ENCODE measurements around the gene DYNLT4. TPM values are rescaled to one million over a fixed set of nuclear protein-coding genes. Genes with fewer than 3 reads are reported as not detected.
"Not testable (repeated sequence)": the region's sequence is repeated elsewhere in the genome, so short reads cannot be mapped to it uniquely, and the experiment has no call there.

The DYNLT4 gene
- total RNA-seq, 2 experiments from 2014 or later: 1.8 to 2.3 TPM

GRCh38 chr1:44817771-44818495, 10.8 kb upstream of the DYNLT4 start:
- peaks cover 61% of the 10 kb centered on the region for H3K4me1 Mint-ChIP-seq (ENCODE audit: low read depth)
- peaks cover 17% of the 10 kb centered on the region for H3K36me3 Mint-ChIP-seq (ENCODE audit: low read depth)
- peak overlapping the region; percentile 92 for H3K4me3 Mint-ChIP-seq
- ATAC-seq: no peak
- ChIA-PET CTCF (interaction anchor here (1.0 to 4.8 kb wide), 8 partner anchors 8 to 96 kb away, joined by 3 to 46 read pairs (median 6); partner anchors contain the start of genes DYNLT4, PLK3 and RNU5D-1), POLR2A (interaction anchor here (0.5 to 16.3 kb wide), 5 partner anchors 14 to 194 kb away, joined by 3 to 713 read pairs (median 44); partner anchors contain the start of genes BTBD19, DYNLT4, PLK3 and RNU5D-1)
- H3K27ac Mint-ChIP-seq: peak overlapping the region; percentile 66
- DNase-seq: no peak
- H3K9me3 Mint-ChIP-seq (ENCODE audit: insufficient read depth): no peaks in the 10 kb centered on the region
- H3K27me3 Mint-ChIP-seq (ENCODE audit: low read depth): no peaks in the 10 kb centered on the region

- POLR2A ChIA-PET: interaction anchor here (0.5 to 16.3 kb wide), 5 partner anchors 13 to 195 kb away, joined by 3 to 713 read pairs (median 3); partner anchors contain the start of genes BTBD19, DYNLT4, PLK3 and RNU5D-1
- H3K4me3 Mint-ChIP-seq: peak overlapping the region; percentile 16
- ATAC-seq: no peak
- H3K4me1 Mint-ChIP-seq (ENCODE audit: low read depth): peaks cover 61% of the 10 kb centered on the region
- H3K9me3 Mint-ChIP-seq (ENCODE audit: insufficient read depth): no peaks in the 10 kb centered on the region
- H3K27ac Mint-ChIP-seq: peak overlapping the region; percentile 40
- CTCF ChIA-PET: interaction anchor here (1.3 to 4.8 kb wide), 4 partner anchors 17 to 86 kb away, joined by 3 to 46 read pairs (median 15); partner anchors contain the start of genes PLK3 and RNU5D-1
- H3K27me3 Mint-ChIP-seq (ENCODE audit: low read depth): no peaks in the 10 kb centered on the region
- no peak for DNase-seq
- H3K36me3 Mint-ChIP-seq (ENCODE audit: low read depth): peaks cover 17% of the 10 kb centered on the region
Measured at GRCh38 chr1:44817307-44817706, 10.2 kb upstream of the DYNLT4 start.

GRCh38 chr1:44815926-44816325, 8.8 kb upstream of the DYNLT4 start:
- not testable (repeated sequence) for DNase-seq; H3K27me3 Mint-ChIP-seq (ENCODE audit: low read depth); ATAC-seq; H3K9me3 Mint-ChIP-seq (ENCODE audit: insufficient read depth); H3K27ac Mint-ChIP-seq
- peaks cover 20% of the 10 kb centered on the region for H3K36me3 Mint-ChIP-seq (ENCODE audit: low read depth)
- CTCF ChIA-PET: interaction anchor here (4.0 kb wide), 1 partner anchor 16 kb away, joined by 34 read pairs; the partner anchor contains the start of gene PLK3
- H3K4me3 Mint-ChIP-seq: peak overlapping the region; percentile 84
- peaks cover 65% of the 10 kb centered on the region for H3K4me1 Mint-ChIP-seq (ENCODE audit: low read depth)
- POLR2A ChIA-PET: interaction anchor here (0.7 to 10.0 kb wide), 2 partner anchors 16 to 85 kb away, joined by 3 to 229 read pairs; partner anchors contain the start of genes PLK3 and RNU5D-1

GRCh38 chr1:44812822-44813543, 5.8 kb upstream of the DYNLT4 start:
- Mint-ChIP-seq H3K9me3 (ENCODE audit: insufficient read depth) (no peaks in the 10 kb centered on the region), H3K36me3 (ENCODE audit: low read depth) (peaks cover 40% of the 10 kb centered on the region), H3K4me1 (ENCODE audit: low read depth) (peaks cover 70% of the 10 kb centered on the region), H3K27ac (peak overlapping the region; percentile 100), H3K4me3 (peak overlapping the region; percentile 84), H3K27me3 (ENCODE audit: low read depth) (no peaks in the 10 kb centered on the region)
- no peak for ATAC-seq
- DNase-seq: no peak
- CTCF ChIA-PET: interaction anchor here (1.3 to 4.0 kb wide), 5 partner anchors 8 to 68 kb away, joined by 3 to 34 read pairs (median 6); partner anchors contain the start of gene PLK3
- POLR2A ChIA-PET: interaction anchor here (0.6 to 16.7 kb wide), 14 partner anchors 7 to 490 kb away, joined by 3 to 713 read pairs (median 8); partner anchors contain the start of genes PLK3, RNU5D-1 and RPS8

GRCh38 chr1:44811234-44811633, 4.1 kb upstream of the DYNLT4 start:
- Mint-ChIP-seq H3K27me3 (ENCODE audit: low read depth) (no peaks in the 10 kb centered on the region), H3K36me3 (ENCODE audit: low read depth) (peaks cover 55% of the 10 kb centered on the region), H3K9me3 (ENCODE audit: insufficient read depth) (no peaks in the 10 kb centered on the region), H3K4me3 (no peak overlapping the region), H3K4me1 (ENCODE audit: low read depth) (peaks cover 81% of the 10 kb centered on the region), H3K27ac (peak overlapping the region; percentile 100)
- DNase-seq (no peak), ATAC-seq (no peak)
- ChIA-PET CTCF (interaction anchor here (1.0 to 4.1 kb wide), 3 partner anchors 8 to 25 kb away, joined by 3 to 66 read pairs (median 34); partner anchors contain the start of gene PLK3), POLR2A (interaction anchor here (0.7 to 16.7 kb wide), 5 partner anchors 9 to 90 kb away, joined by 3 to 713 read pairs (median 41); partner anchors contain the start of gene PLK3)

- not testable (repeated sequence) for H3K4me3 Mint-ChIP-seq, ATAC-seq
- CTCF ChIA-PET: interaction anchor here (3.4 to 4.1 kb wide), 2 partner anchors 9 to 10 kb away, joined by 34 to 66 read pairs; partner anchors contain the start of gene PLK3
Measured at GRCh38 chr1:44810762-44811105, 3.6 kb upstream of the DYNLT4 start.

GRCh38 chr1:44810101-44810761, 3.1 kb upstream of the DYNLT4 start:
- peaks cover 87% of the 10 kb centered on the region for H3K4me1 Mint-ChIP-seq (ENCODE audit: low read depth)
- H3K27me3 Mint-ChIP-seq (ENCODE audit: low read depth): no peaks in the 10 kb centered on the region
- CTCF ChIA-PET: interaction anchor here (1.2 to 4.1 kb wide), 11 partner anchors 9 to 201 kb away, joined by 3 to 66 read pairs (median 8); partner anchors contain the start of genes HECTD3, PLK3, RNU5D-1 and UROD
- DNase-seq: no peak
- no peak for ATAC-seq
- no peaks in the 10 kb centered on the region for H3K9me3 Mint-ChIP-seq (ENCODE audit: insufficient read depth)
- peaks cover 57% of the 10 kb centered on the region for H3K36me3 Mint-ChIP-seq (ENCODE audit: low read depth)
- H3K4me3 Mint-ChIP-seq: peak overlapping the region; percentile 18
- POLR2A ChIA-PET: interaction anchor here (0.5 to 16.7 kb wide), 17 partner anchors 10 to 529 kb away, joined by 3 to 713 read pairs (median 8); partner anchors contain the start of genes EIF2B3, HECTD3, KIF2C and PLK3
- H3K27ac Mint-ChIP-seq: peak overlapping the region; percentile 100

More at GRCh38 chr1:44810762-44811105, 3.6 kb upstream of the DYNLT4 start:
- DNase-seq; H3K9me3 Mint-ChIP-seq (ENCODE audit: insufficient read depth); H3K27me3 Mint-ChIP-seq (ENCODE audit: low read depth): not testable (repeated sequence)
- Mint-ChIP-seq H3K4me1 (ENCODE audit: low read depth) (peaks cover 83% of the 10 kb centered on the region), H3K27ac (peak overlapping the region; percentile 100), H3K36me3 (ENCODE audit: low read depth) (peaks cover 55% of the 10 kb centered on the region)
- POLR2A ChIA-PET: interaction anchor here (0.7 to 16.7 kb wide), 6 partner anchors 10 to 89 kb away, joined by 4 to 713 read pairs (median 90); partner anchors contain the start of genes PLK3 and RPS8

DNA sequence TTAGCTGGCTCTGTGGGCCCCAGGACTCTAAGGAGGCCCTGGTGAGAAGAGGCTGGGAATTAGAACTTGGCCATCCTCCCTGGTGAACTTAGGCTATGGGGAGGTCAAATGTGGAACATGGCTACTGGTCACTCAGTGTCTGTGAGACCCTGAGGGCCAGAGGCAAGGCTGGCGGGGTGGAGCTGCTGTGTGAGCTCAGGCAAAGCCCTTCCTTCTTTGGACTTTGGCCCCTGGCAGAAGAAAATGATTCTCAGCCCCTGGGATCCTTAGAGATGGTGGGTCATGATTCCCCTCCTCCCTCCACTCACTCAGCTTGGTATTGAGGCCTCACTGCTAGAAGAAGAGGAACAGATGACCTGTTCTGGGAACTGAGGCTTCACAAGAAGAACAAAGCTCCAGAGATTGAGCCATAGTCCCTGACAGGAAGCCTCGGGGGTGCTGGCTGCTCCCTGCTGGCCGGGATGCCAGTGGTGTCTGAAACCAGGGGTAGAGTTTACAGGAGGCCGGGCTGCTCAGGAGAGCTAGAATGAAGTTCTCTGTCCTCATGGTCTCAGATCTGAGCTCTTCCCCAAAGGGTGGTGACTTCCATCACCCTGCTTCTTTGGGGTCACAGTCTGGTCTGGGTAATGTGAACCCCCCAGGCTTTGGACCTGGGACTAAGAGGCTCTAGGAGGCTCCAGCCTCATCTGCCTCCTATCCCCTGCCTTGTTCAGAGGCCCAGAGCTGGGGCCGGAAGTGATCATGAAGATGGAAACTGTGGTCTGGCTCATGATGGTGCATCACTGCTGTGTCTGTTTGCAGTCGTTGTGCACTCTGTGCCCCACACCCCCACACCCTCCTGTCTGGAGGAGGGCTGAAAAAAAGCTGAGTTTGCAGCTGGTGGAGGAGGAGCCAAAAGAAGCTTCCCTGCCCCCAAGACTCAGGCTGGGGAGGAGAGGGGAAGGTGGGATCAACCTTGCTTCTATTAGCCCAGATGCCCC, 2.1 kb upstream of the DYNLT4 start:
- Mint-ChIP-seq H3K4me1 (ENCODE audit: low read depth) (peaks cover 82% of the 10 kb centered on the region), H3K27ac (peak overlapping the region; percentile 100), H3K27me3 (ENCODE audit: low read depth) (no peaks in the 10 kb centered on the region), H3K36me3 (ENCODE audit: low read depth) (peaks cover 59% of the 10 kb centered on the region), H3K9me3 (ENCODE audit: insufficient read depth) (no peaks in the 10 kb centered on the region), H3K4me3 (peak overlapping the region; percentile 65)
- ATAC-seq (peak; percentile 59), DNase-seq (peak; percentile 95)
- POLR2A ChIA-PET: interaction anchor here (0.5 to 16.7 kb wide), 22 partner anchors 10 to 1256 kb away, joined by 3 to 713 read pairs (median 6); partner anchors contain the start of genes EIF2B3, HECTD3, KIF2C and PLK3
- CTCF ChIA-PET: interaction anchor here (1.0 to 4.1 kb wide), 12 partner anchors 9 to 494 kb away, joined by 3 to 66 read pairs (median 7); partner anchors contain the start of genes HECTD3, PLK3, RNU5D-1 and UROD

DNA sequence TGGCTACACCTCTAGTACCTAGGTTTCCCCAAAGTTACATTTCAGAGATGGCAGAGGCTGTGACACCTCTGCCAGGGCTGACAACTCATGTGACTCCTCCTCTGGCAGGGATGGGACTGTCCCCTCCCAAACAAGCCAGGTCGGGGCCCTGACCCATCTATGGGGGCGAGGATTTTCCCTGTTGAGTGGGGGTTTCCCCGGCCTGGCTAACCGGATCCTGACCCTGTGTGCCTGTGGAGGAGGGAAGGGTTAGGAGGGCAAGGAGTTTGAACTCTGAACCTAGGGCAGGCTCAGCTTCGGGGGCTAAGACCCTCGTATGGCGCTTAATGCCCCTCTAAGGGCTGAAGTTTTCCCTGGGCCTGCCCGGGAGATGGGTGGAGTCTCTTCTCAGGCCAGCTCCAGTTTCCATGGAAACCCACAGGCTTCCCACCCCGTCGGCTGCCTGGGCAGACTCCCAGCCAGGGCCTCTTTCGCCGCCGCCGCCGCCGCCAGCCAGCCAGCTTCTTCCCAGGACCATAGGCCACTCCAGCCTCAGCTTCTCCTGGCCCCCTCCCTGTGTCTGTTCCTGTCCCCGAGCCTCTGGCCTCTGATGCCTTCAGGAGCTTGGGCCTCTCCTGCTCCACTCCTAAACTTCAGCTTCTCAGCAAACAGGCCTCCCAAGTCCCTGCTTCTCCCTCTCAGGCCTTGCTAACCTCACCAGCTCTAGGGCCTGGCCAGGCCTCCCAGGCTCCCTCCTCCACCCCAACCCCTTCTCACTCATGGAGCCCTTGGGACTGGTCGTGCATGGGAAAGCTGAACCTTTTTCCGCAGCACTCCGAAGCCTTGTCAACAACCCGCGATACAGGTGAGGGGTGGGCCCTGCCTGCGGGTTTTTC, 1.1 kb upstream of the DYNLT4 start, which contains the start of gene BTBD19:
Gene BTBD19, plus strand, starts transcription at position 461 of the 875 bp plus-strand sequence. Its CDS starts 298 bp downstream, at position 759.
- H3K9me3 Mint-ChIP-seq (ENCODE audit: insufficient read depth): no peaks in the 10 kb centered on the region
- POLR2A ChIA-PET: interaction anchor here (1.0 to 16.7 kb wide), 15 partner anchors 9 to 532 kb away, joined by 3 to 713 read pairs (median 9); partner anchors contain the start of genes HECTD3, KIF2C, MUTYH and PLK3
- H3K4me1 Mint-ChIP-seq (ENCODE audit: low read depth): peaks cover 84% of the 10 kb centered on the region
- H3K27ac Mint-ChIP-seq: peak within 1 kb of the TSS; percentile 100
- peak within 1 kb of the TSS; percentile 65 for H3K4me3 Mint-ChIP-seq
- H3K27me3 Mint-ChIP-seq (ENCODE audit: low read depth): no peaks in the 10 kb centered on the region
- CTCF ChIA-PET: interaction anchor here (1.0 to 4.1 kb wide), 10 partner anchors 8 to 495 kb away, joined by 3 to 66 read pairs (median 10); partner anchors contain the start of genes HECTD3, PLK3, RNU5D-1 and UROD
- ATAC-seq: peak; percentile 12
- peaks cover 60% of the 10 kb centered on the region for H3K36me3 Mint-ChIP-seq (ENCODE audit: low read depth)
- DNase-seq: no peak
